Right lobe of liver (tissue), 4 donors: ENCODE results near the gene PRKD3.

Source experiments
- POLR2A ChIP-seq: fragments of 450-650 bp; IDR thresholded peaks from one replicate; pipeline ENCODE4 v1.6.1; 2017; ENCODE audit warnings: antibody characterized with exemption, mild to moderate bottlenecking
- TF ChIP-seq, protein P1 (sequence below), 4 donors: fragments of 200-600 bp in 3 of 4; fragments of 450-650 bp in 1 of 4; IDR thresholded peaks; one replicate each; pipeline versions ENCODE4 v1.5.1 to v1.8.0; 2016 to 2022; ENCODE audit warnings: antibody characterized with exemption in 4 of 4, mild to moderate bottlenecking in 2 of 4
- donor health status: DM: no; HTN: no; CAD: no.
- donor health status: DM: no; HTN: no; CAD: no.
- donor health status: DM: no; HTN: yes; CAD: no.

DNA sequence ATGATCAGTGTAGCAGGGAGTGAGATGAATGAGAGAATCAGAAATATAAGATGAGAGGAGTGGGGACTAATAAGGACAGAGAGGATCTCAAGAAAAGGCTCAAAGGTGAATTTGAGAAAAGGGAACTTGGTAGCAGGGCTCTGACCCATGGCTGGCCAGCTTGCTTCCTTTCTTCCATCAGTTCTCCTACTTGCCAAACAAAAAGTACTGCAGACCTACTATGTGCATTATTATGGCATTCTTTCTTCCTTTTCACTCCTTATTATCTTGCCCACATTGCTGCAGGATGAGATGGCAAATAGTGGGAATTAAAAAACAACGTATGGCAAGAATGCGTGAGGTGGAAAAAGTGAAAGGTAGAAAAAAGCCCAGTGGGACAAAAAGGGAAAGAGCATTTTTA lies 33.0 kb downstream of the PRKD3 start:
- TF ChIP-seq, protein P1, sequence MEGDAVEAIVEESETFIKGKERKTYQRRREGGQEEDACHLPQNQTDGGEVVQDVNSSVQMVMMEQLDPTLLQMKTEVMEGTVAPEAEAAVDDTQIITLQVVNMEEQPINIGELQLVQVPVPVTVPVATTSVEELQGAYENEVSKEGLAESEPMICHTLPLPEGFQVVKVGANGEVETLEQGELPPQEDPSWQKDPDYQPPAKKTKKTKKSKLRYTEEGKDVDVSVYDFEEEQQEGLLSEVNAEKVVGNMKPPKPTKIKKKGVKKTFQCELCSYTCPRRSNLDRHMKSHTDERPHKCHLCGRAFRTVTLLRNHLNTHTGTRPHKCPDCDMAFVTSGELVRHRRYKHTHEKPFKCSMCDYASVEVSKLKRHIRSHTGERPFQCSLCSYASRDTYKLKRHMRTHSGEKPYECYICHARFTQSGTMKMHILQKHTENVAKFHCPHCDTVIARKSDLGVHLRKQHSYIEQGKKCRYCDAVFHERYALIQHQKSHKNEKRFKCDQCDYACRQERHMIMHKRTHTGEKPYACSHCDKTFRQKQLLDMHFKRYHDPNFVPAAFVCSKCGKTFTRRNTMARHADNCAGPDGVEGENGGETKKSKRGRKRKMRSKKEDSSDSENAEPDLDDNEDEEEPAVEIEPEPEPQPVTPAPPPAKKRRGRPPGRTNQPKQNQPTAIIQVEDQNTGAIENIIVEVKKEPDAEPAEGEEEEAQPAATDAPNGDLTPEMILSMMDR (IDR thresholded peaks at IDR 0.05): no peak
- TF ChIP-seq POLR2A: no peak
